SK-N-SH (cell line): ENCODE results near the gene MSH5. TPM values are rescaled to one million over a fixed set of nuclear protein-coding genes. Genes with fewer than 3 reads are reported as not detected.

Experiments used
- CTCF ChIA-PET: fragments of 300-600, 350-600 bp; formaldehyde crosslinking; extraction: SDS; loops from one replicate; lab custom pipeline; 2021; lab: Yijun Ruan, JAX
- POLR2A ChIA-PET: fragments of 350-600 bp; sonication (Branson Sonifier 250); formaldehyde crosslinking; extraction: SDS; loops from one replicate; lab custom pipeline; 2020; ENCODE audit warnings: antibody characterized with exemption, inconsistent platforms; lab: Yijun Ruan, JAX
- DNase-seq: peaks from one replicate; pipeline ENCODE4 v3.0.0; 2012
- H2AFZ ChIP-seq: fragments of 200-600 bp; sonication (generic); 2 replicates; pipeline ENCODE4 v1.8.1; 2016; ENCODE audit warnings: antibody characterized with exemption, mild to moderate bottlenecking, low read depth
- H3F3A ChIP-seq: fragments of 200-600 bp; sonication (generic); replicated peaks from 2 replicates; pipeline ENCODE3; 2016; ENCODE audit warnings: antibody characterized with exemption, mild to moderate bottlenecking; ENCODE audit not compliant: insufficient read depth
- H3K27ac ChIP-seq, 2 experiments: fragments of 200-500 bp in 1 of 2; fragments of 200-600 bp in 1 of 2; sonication (Bioruptor generic) in 1 of 2; sonication (generic), shearing (Covaris generic) in 1 of 2; 2 replicates each; pipeline versions ENCODE4 v1.5.1 to v1.6.1; 2014 to 2016; ENCODE audit warnings: low read depth in 2 of 2, inconsistent platforms in 1 of 2, low read length in 1 of 2, mild to moderate bottlenecking in 1 of 2, mixed read lengths in 1 of 2
- H3K27me3 ChIP-seq: fragments of 200-600 bp; sonication (generic), shearing (Covaris generic); 2 replicates; pipeline ENCODE4 v1.6.1; 2016; ENCODE audit warnings: mixed run types; ENCODE audit not compliant: insufficient read depth
- H3K36me3 ChIP-seq, 2 experiments: fragments of 200-500 bp in 1 of 2; fragments of 200-600 bp in 1 of 2; sonication (Bioruptor generic) in 1 of 2; sonication (generic) in 1 of 2; replicated peaks in 1 of 2; 2 replicates each; pipeline versions ENCODE3 to v1.5.1; 2014 to 2016; ENCODE audit warnings: low read length in 1 of 2, mild to moderate bottlenecking in 1 of 2; ENCODE audit not compliant: insufficient read depth in 2 of 2, control insufficient read depth in 1 of 2
- H3K4me1 ChIP-seq, 2 experiments: fragments of 200-500 bp in 1 of 2; fragments of 200-600 bp in 1 of 2; sonication (Bioruptor generic) in 1 of 2; sonication (generic), shearing (Covaris generic) in 1 of 2; 2 replicates each; pipeline versions ENCODE4 v1.5.1 to v1.6.1; 2014 to 2016; ENCODE audit warnings: low read depth in 1 of 2, low read length in 1 of 2, mixed run types in 1 of 2; ENCODE audit not compliant: insufficient read depth in 2 of 2, control insufficient read depth in 1 of 2
- H3K4me2 ChIP-seq: fragments of 200-600 bp; sonication (generic), shearing (Covaris generic); 2 replicates; pipeline ENCODE4 v1.6.1; 2017; ENCODE audit warnings: mixed run types
- H3K4me3 ChIP-seq, 2 experiments: fragments of 200-500 bp in 1 of 2; fragments of 200-600 bp in 1 of 2; sonication (Bioruptor generic) in 1 of 2; sonication (generic), shearing (Covaris generic) in 1 of 2; 2 replicates each; pipeline versions ENCODE4 v1.5.1 to v1.8.1; 2014 to 2016; ENCODE audit warnings: low read depth in 2 of 2, inconsistent platforms in 1 of 2, low read length in 1 of 2, mild to moderate bottlenecking in 1 of 2, mixed read lengths in 1 of 2, moderate library complexity in 1 of 2
- H3K79me2 ChIP-seq: fragments of 200-600 bp; sonication (generic); 2 replicates; pipeline ENCODE4 v1.8.1; 2017; ENCODE audit warnings: mild to moderate bottlenecking; ENCODE audit not compliant: insufficient read depth
- H3K9ac ChIP-seq: fragments of 200-600 bp; sonication (generic); 2 replicates; pipeline ENCODE4 v1.6.1; 2017; ENCODE audit warnings: mixed run types
- H3K9me2 ChIP-seq: fragments of 200-600 bp; sonication (generic); 2 replicates; pipeline ENCODE4 v1.6.1; 2017; ENCODE audit warnings: mixed run types
- H3K9me3 ChIP-seq: fragments of 200-600 bp; sonication (generic); 2 replicates; pipeline ENCODE4 v1.6.1; 2017; ENCODE audit warnings: mixed run types, mild to moderate bottlenecking, moderate library complexity
- H4K20me1 ChIP-seq: fragments of 200-600 bp; sonication (generic); 2 replicates; pipeline ENCODE4 v1.6.1; 2017; ENCODE audit warnings: mild to moderate bottlenecking, mixed run types; ENCODE audit not compliant: insufficient read depth
- ELF1 ChIP-seq: IDR thresholded peaks from 2 replicates; pipeline ENCODE4 v1.4.0; 2012
- FOSL2 ChIP-seq: IDR thresholded peaks from 2 replicates; pipeline ENCODE4 v1.4.0; 2012; ENCODE audit warnings: low read depth, mild to moderate bottlenecking, moderate library complexity, borderline replicate concordance
- FOXJ3 ChIP-seq: sonication (generic); formaldehyde crosslinking; IDR thresholded peaks from 2 replicates; pipeline ENCODE4 v1.5.1; 2020; ENCODE audit warnings: mild to moderate bottlenecking, missing genetic modification reagents
- FOXM1 ChIP-seq: IDR thresholded peaks from 2 replicates; pipeline ENCODE4 v1.4.0; 2012; ENCODE audit warnings: low read depth, mild to moderate bottlenecking
- GABPA ChIP-seq: IDR thresholded peaks from 2 replicates; pipeline ENCODE4 v1.4.0; 2012; ENCODE audit warnings: low read depth, mild to moderate bottlenecking
- MXI1 ChIP-seq: IDR thresholded peaks from 2 replicates; pipeline ENCODE4 v1.6.1; 2012; ENCODE audit warnings: mild to moderate bottlenecking, low read depth, low read length, improper control_type of control experiment
- NRF1 ChIP-seq: IDR thresholded peaks from 2 replicates; pipeline ENCODE4 v1.6.1; 2012; ENCODE audit warnings: low read depth, mild to moderate bottlenecking, low read length
- POLR2AphosphoS5 ChIP-seq: IDR thresholded peaks from 2 replicates; pipeline ENCODE4 v1.6.1; 2012; ENCODE audit warnings: low read depth, low read length
- RAD21 ChIP-seq: IDR thresholded peaks from 2 replicates; pipeline ENCODE4 v1.6.1; 2012; ENCODE audit warnings: mild to moderate bottlenecking, low read length
- RFX5 ChIP-seq: IDR thresholded peaks from 2 replicates; pipeline ENCODE4 v1.6.1; 2012; ENCODE audit warnings: mild to moderate bottlenecking, improper control_type of control experiment, low read length
- TAF1 ChIP-seq: IDR thresholded peaks from 2 replicates; pipeline ENCODE4 v1.6.1; 2012; ENCODE audit warnings: low read depth, mild to moderate bottlenecking, low read length, moderate library complexity, borderline replicate concordance
- USF1 ChIP-seq: IDR thresholded peaks from 2 replicates; pipeline ENCODE4 v1.4.0; 2012; ENCODE audit warnings: low read depth, borderline replicate concordance
- YY1 ChIP-seq: IDR thresholded peaks from 2 replicates; pipeline ENCODE4 v1.4.0; 2012; ENCODE audit warnings: low read depth, mild to moderate bottlenecking
- WGBS: methylation state at CpG from one replicate; pipeline ENCODE4 v1.1.6; 2017; ENCODE audit warnings: low lambda C conversion rate; 5-methylcytosine and 5-hydroxymethylcytosine counted together
- polyA plus RNA-seq, 3 experiments: library from polyadenylated mRNA; depleted of rRNA; stranded (reverse); fragments of >200 nt; gene quantifications; 2 replicates each; pipeline ENCODE4 v1.2.3, GENCODE V29; 2012
- TF ChIP-seq, protein P1 (sequence below): fragments of 150-350 bp; IDR thresholded peaks from 2 replicates; pipeline ENCODE4 v1.6.1; 2017; ENCODE audit warnings: antibody characterized with exemption, low read length, low read depth, borderline replicate concordance
- TF ChIP-seq, protein P2 (sequence below): IDR thresholded peaks from 2 replicates; pipeline ENCODE4 v1.4.0; 2012; ENCODE audit warnings: low read depth, borderline replicate concordance
- TF ChIP-seq, protein P3 (sequence below): IDR thresholded peaks from 2 replicates; pipeline ENCODE4; 2012

Gene MSH5
- polyA plus RNA-seq, 1 of the 3 experiments (the other 2 are of a cell fraction), result 16.0 TPM

DNA sequence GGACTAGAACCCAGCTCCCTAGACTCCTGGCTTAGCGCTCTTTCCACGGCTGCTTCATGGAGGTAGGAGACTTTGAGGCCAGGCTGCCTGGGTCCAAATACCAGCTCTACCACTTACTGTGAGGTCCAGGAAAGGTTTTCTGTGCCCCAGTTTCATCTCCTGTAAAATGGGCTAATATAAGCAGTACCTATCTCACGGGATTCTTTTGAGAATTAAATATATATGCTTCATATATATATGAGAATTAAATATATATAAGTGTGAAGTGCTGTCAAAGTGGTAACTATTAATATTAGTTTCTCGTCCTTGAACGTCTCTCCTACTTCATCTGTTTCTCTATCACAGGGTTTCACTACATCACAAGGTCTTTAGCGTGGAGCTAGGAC lies 48.7 kb upstream of the MSH5 start:
- TF ChIP-seq NRF1, result no peak
- no peak for TF ChIP-seq POLR2AphosphoS5
- TF ChIP-seq RAD21, result no peak
- TF ChIP-seq GABPA, result no peak
- TF ChIP-seq FOXM1, result no peak
- TF ChIP-seq, protein P1, sequence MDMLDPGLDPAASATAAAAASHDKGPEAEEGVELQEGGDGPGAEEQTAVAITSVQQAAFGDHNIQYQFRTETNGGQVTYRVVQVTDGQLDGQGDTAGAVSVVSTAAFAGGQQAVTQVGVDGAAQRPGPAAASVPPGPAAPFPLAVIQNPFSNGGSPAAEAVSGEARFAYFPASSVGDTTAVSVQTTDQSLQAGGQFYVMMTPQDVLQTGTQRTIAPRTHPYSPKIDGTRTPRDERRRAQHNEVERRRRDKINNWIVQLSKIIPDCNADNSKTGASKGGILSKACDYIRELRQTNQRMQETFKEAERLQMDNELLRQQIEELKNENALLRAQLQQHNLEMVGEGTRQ, result no peak
- TF ChIP-seq FOSL2, result no peak
- no peak for TF ChIP-seq TAF1
- no peak for TF ChIP-seq YY1
- TF ChIP-seq ELF1, result no peak
- TF ChIP-seq USF1, result no peak
- TF ChIP-seq FOXJ3, result no peak
- no peak for TF ChIP-seq MXI1
- TF ChIP-seq, protein P2, sequence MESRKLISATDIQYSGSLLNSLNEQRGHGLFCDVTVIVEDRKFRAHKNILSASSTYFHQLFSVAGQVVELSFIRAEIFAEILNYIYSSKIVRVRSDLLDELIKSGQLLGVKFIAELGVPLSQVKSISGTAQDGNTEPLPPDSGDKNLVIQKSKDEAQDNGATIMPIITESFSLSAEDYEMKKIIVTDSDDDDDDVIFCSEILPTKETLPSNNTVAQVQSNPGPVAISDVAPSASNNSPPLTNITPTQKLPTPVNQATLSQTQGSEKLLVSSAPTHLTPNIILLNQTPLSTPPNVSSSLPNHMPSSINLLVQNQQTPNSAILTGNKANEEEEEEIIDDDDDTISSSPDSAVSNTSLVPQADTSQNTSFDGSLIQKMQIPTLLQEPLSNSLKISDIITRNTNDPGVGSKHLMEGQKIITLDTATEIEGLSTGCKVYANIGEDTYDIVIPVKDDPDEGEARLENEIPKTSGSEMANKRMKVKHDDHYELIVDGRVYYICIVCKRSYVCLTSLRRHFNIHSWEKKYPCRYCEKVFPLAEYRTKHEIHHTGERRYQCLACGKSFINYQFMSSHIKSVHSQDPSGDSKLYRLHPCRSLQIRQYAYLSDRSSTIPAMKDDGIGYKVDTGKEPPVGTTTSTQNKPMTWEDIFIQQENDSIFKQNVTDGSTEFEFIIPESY, result no peak
- TF ChIP-seq RFX5, result no peak
- TF ChIP-seq, protein P3, sequence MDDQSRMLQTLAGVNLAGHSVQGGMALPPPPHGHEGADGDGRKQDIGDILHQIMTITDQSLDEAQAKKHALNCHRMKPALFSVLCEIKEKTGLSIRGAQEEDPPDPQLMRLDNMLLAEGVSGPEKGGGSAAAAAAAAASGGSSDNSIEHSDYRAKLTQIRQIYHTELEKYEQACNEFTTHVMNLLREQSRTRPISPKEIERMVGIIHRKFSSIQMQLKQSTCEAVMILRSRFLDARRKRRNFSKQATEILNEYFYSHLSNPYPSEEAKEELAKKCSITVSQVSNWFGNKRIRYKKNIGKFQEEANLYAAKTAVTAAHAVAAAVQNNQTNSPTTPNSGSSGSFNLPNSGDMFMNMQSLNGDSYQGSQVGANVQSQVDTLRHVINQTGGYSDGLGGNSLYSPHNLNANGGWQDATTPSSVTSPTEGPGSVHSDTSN, result no peak
- WGBS, result 97% methylated on average over 6 of the region's 6 CpGs
- no peaks in the 10 kb centered on the region for H3K79me2 ChIP-seq
- no peak overlapping the region for H2AFZ ChIP-seq
- H3K9me2 ChIP-seq, result no peaks in the 10 kb centered on the region
- no peaks in the 10 kb centered on the region for H3F3A ChIP-seq
- H3K36me3 ChIP-seq, result peaks cover 18 to 56% of the 10 kb centered on the region in 2 experiments
- H3K27me3 ChIP-seq, result no peaks in the 10 kb centered on the region
- POLR2A ChIA-PET, result no interaction called here
- no peaks in the 10 kb centered on the region for H3K9me3 ChIP-seq
- no peak overlapping the region for H3K9ac ChIP-seq
- no peaks in the 10 kb centered on the region for H3K4me1 ChIP-seq
- no peak overlapping the region for H3K4me3 ChIP-seq
- no peak overlapping the region for H3K27ac ChIP-seq
- no peak for DNase-seq
- no peak overlapping the region for H3K4me2 ChIP-seq
- CTCF ChIA-PET, result interaction anchor here (1.1 to 4.5 kb wide), 6 partner anchors 9 to 139 kb away, joined by 4 to 29 read pairs (median 7); partner anchors contain the start of genes C6orf47, LY6G5C and VARS1
- H4K20me1 ChIP-seq, result no peaks in the 10 kb centered on the region
